HEK293 (cell line): ENCODE measurements around the gene TCF7.

Experiments used
- CTCF ChIA-PET: fragments of 350-600 bp; formaldehyde crosslinking; extraction: SDS; loops from one replicate; lab custom pipeline; 2021; ENCODE audit warnings: antibody characterized with exemption; lab: Yijun Ruan, JAX
- POLR2A ChIA-PET: fragments of 300-600 bp; formaldehyde crosslinking; extraction: SDS; loops from one replicate; lab custom pipeline; 2020; ENCODE audit warnings: antibody characterized with exemption, inconsistent platforms; lab: Yijun Ruan, JAX
- H3K27ac ChIP-seq: fragments of 200-500 bp; sonication (Bioruptor generic); 2 replicates; pipeline ENCODE4 v1.5.1; 2014; ENCODE audit warnings: low read depth, low read length, control low read depth, inconsistent platforms; ENCODE audit errors: extremely low read depth
- H3K36me3 ChIP-seq, 2 experiments: fragments of 200-500 bp in 1 of 2; sonication (Bioruptor generic) in 1 of 2; 1 replicate in 1 of 2; 2 replicates in 1 of 2; pipeline ENCODE4 v1.5.1; 2014 to 2017; ENCODE audit warnings: inconsistent platforms in 2 of 2, low read length in 2 of 2; ENCODE audit not compliant: control insufficient read depth in 2 of 2, insufficient read depth in 1 of 2
- H3K4me1 ChIP-seq: fragments of 200-500 bp; sonication (Bioruptor generic); 2 replicates; pipeline ENCODE4 v1.5.1; 2014; ENCODE audit warnings: mild to moderate bottlenecking, low read length, inconsistent platforms; ENCODE audit not compliant: control insufficient read depth, insufficient read depth
- H3K4me3 ChIP-seq: 2 replicates; pipeline ENCODE4 v1.5.1; 2011; ENCODE audit warnings: low read depth, mild to moderate bottlenecking, control low read depth, low read length, moderate library complexity
- H3K9me3 ChIP-seq: fragments of 200-500 bp; sonication (Bioruptor generic); 2 replicates; pipeline ENCODE4 v1.5.1; 2014; ENCODE audit warnings: low read depth, low read length, inconsistent platforms; ENCODE audit not compliant: control insufficient read depth, insufficient read depth
- AEBP2 ChIP-seq: fragments of 450-650 bp; formaldehyde crosslinking; IDR thresholded peaks from 2 replicates; pipeline ENCODE4 v1.5.1; 2016; ENCODE audit warnings: missing biosample characterization, missing genetic modification characterization, borderline replicate concordance
- HOXA7 ChIP-seq: sonication (generic); formaldehyde crosslinking; IDR thresholded peaks from 2 replicates; pipeline ENCODE4 v1.8.1; 2022; ENCODE audit warnings: missing genetic modification reagents, borderline replicate concordance
- KLF7 ChIP-seq: fragments of 450-650 bp; formaldehyde crosslinking; IDR thresholded peaks from 2 replicates; pipeline ENCODE4 v1.5.1; 2016; ENCODE audit warnings: missing biosample characterization, missing genetic modification characterization, borderline replicate concordance
- MZF1 ChIP-seq: fragments of 450-650 bp; formaldehyde crosslinking; IDR thresholded peaks from 2 replicates; pipeline ENCODE4 v1.5.1; 2017; ENCODE audit warnings: missing biosample characterization, missing genetic modification characterization, borderline replicate concordance
- PATZ1 ChIP-seq: fragments of 450-650 bp; formaldehyde crosslinking; IDR thresholded peaks from 2 replicates; pipeline ENCODE4 v1.5.1; 2016; ENCODE audit warnings: missing biosample characterization, missing genetic modification characterization
- ZBTB20 ChIP-seq: fragments of 450-650 bp; formaldehyde crosslinking; IDR thresholded peaks from 2 replicates; pipeline ENCODE4 v1.5.1; 2016; ENCODE audit warnings: missing biosample characterization, missing genetic modification characterization
- ZBTB48 ChIP-seq: fragments of 450-650 bp; formaldehyde crosslinking; IDR thresholded peaks from 2 replicates; pipeline ENCODE4 v1.5.1; 2016; ENCODE audit warnings: missing biosample characterization, missing genetic modification characterization
- ZEB2 ChIP-seq: fragments of 450-650 bp; formaldehyde crosslinking; IDR thresholded peaks from 2 replicates; pipeline ENCODE4 v1.5.1; 2016; ENCODE audit warnings: missing biosample characterization, missing genetic modification characterization
- ZNF121 ChIP-seq: fragments of 450-650 bp; formaldehyde crosslinking; IDR thresholded peaks from 2 replicates; pipeline ENCODE4 v1.5.1; 2016; ENCODE audit warnings: missing biosample characterization, missing genetic modification characterization
- ZNF202 ChIP-seq: fragments of 450-650 bp; formaldehyde crosslinking; IDR thresholded peaks from 2 replicates; pipeline ENCODE4 v1.5.1; 2016; ENCODE audit warnings: missing biosample characterization, missing genetic modification characterization, borderline replicate concordance
- ZNF239 ChIP-seq: fragments of 450-650 bp; formaldehyde crosslinking; IDR thresholded peaks from 2 replicates; pipeline ENCODE4 v1.5.1; 2016; ENCODE audit warnings: missing biosample characterization, missing genetic modification characterization
- ZNF280D ChIP-seq: fragments of 450-650 bp; formaldehyde crosslinking; IDR thresholded peaks from 2 replicates; pipeline ENCODE4 v1.5.1; 2016; ENCODE audit warnings: missing biosample characterization, missing genetic modification characterization
- ZNF324 ChIP-seq: fragments of 450-650 bp; formaldehyde crosslinking; IDR thresholded peaks from 2 replicates; pipeline ENCODE4 v1.5.1; 2016; ENCODE audit warnings: missing biosample characterization, missing genetic modification characterization
- ZNF366 ChIP-seq: fragments of 450-650 bp; formaldehyde crosslinking; conservative IDR thresholded peaks from 2 replicates; pipeline ENCODE4 v1.5.1; 2016; ENCODE audit warnings: missing biosample characterization, missing genetic modification characterization
- ZNF37A ChIP-seq: fragments of 450-650 bp; IDR thresholded peaks from 2 replicates; pipeline ENCODE4 v1.5.1; 2018; ENCODE audit warnings: missing biosample characterization, missing genetic modification characterization
- ZNF518A ChIP-seq: fragments of 450-650 bp; formaldehyde crosslinking; conservative IDR thresholded peaks from 2 replicates; pipeline ENCODE4 v1.5.1; 2016; ENCODE audit warnings: low read depth, missing biosample characterization, missing genetic modification characterization
- TF ChIP-seq, protein P1 (sequence below): fragments of 450-650 bp; formaldehyde crosslinking; IDR thresholded peaks from 2 replicates; pipeline ENCODE4 v1.5.1; 2016; ENCODE audit warnings: missing biosample characterization, missing genetic modification characterization

The TCF7 gene

GRCh38 chr5:134178096-134178419 is 63.6 kb downstream of the TCF7 start (continued):
- TF ChIP-seq, protein P1, sequence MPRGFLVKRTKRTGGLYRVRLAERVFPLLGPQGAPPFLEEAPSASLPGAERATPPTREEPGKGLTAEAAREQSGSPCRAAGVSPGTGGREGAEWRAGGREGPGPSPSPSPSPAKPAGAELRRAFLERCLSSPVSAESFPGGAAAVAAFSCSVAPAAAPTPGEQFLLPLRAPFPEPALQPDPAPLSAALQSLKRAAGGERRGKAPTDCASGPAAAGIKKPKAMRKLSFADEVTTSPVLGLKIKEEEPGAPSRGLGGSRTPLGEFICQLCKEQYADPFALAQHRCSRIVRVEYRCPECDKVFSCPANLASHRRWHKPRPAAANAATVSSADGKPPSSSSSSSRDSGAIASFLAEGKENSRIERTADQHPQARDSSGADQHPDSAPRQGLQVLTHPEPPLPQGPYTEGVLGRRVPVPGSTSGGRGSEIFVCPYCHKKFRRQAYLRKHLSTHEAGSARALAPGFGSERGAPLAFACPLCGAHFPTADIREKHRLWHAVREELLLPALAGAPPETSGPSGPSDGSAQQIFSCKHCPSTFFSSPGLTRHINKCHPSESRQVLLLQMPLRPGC (tag by site-specific recombination): no peak
- no peak for TF ChIP-seq KLF7 (tag by site-specific recombination)
- TF ChIP-seq MZF1 (tag by site-specific recombination): no peak
- TF ChIP-seq ZNF366: no peak
- TF ChIP-seq ZEB2: no peak
- TF ChIP-seq, all 188 proteins: peak for 0

- POLR2A ChIA-PET: no interaction called here
- H3K9me3 ChIP-seq: no peaks in the 10 kb centered on the region
- TF ChIP-seq ZNF202 (tag by site-specific recombination) (no peak), AEBP2 (tag by site-specific recombination) (no peak), ZNF121 (no peak), ZNF324 (tag by site-specific recombination) (no peak), ZBTB20 (no peak)
- TF ChIP-seq, all 188 proteins: peak for 0
- H3K27ac ChIP-seq: no peak overlapping the region
- H3K4me3 ChIP-seq: no peak overlapping the region
- H3K4me1 ChIP-seq: no peaks in the 10 kb centered on the region
- H3K36me3 ChIP-seq: no peaks in the 10 kb centered on the region
- CTCF ChIA-PET: interaction anchor here (0.6 to 9.1 kb wide), 22 partner anchors 8 to 188 kb away, joined by 3 to 92 read pairs (median 4); no protein-coding TSS in a partner anchor
Observed at GRCh38 chr5:134183481-134183880, 69.0 kb downstream of the TCF7 start.

GRCh38 chr5:134184155-134185135 is 70.0 kb downstream of the TCF7 start:
- CTCF ChIA-PET: interaction anchor here (0.6 to 9.1 kb wide), 28 partner anchors 9 to 284 kb away, joined by 3 to 92 read pairs (median 4); no protein-coding TSS in a partner anchor
- Histone ChIP-seq H3K9me3 (no peaks in the 10 kb centered on the region), H3K36me3 (no peaks in the 10 kb centered on the region), H3K4me1 (no peaks in the 10 kb centered on the region), H3K4me3 (no peak overlapping the region), H3K27ac (no peak overlapping the region)
- POLR2A ChIA-PET: interaction anchor here (0.9 kb wide), 1 partner anchor 283 kb away, joined by 3 read pairs; no protein-coding TSS in a partner anchor
- TF ChIP-seq ZEB2 (0 out of 2 replicates have a peak, but pooled peaks have one; percentile 30), ZNF239 (tag by site-specific recombination) (no peak), ZNF518A (tag by site-specific recombination) (no peak), ZNF37A (tag by site-specific recombination) (no peak), PATZ1 (tag by site-specific recombination) (0 out of 2 replicates have a peak, but pooled peaks have one; percentile 19), ZNF280D (tag by site-specific recombination) (no peak), HOXA7 (no peak), ZBTB48 (tag by site-specific recombination) (no peak)
